Heart right ventricle (tissue), 16 donors: ENCODE results near the gene GPR33. TPM values are rescaled to one million over a fixed set of nuclear protein-coding genes. Genes with fewer than 3 reads are reported as not detected.

Source experiments
- ATAC-seq, 8 donors: fragments of 200-7000 bp; cut with Tn5 transposase; one replicate each; pipeline ENCODE4 v1.9.1; 2020; ENCODE audit warnings: mild to moderate bottlenecking in 8 of 8, moderate library complexity in 8 of 8, moderate number of reproducible peaks in 1 of 8
- DNase-seq, 2 donors: peaks; one replicate each; pipeline ENCODE4 v3.0.0-alpha.2; 2020
- H3K27ac ChIP-seq, 10 donors: fragments of 200-600 bp; sonication (generic) in 2 of 10; one replicate each; pipeline versions ENCODE4 v1.5.0 to v1.8.0; 2020 to 2022; ENCODE audit warnings: mild to moderate bottlenecking in 3 of 10
- H3K27me3 ChIP-seq, 7 donors: fragments of 200-600 bp; one replicate each; pipeline ENCODE4 v1.8.0; 2021 to 2022; ENCODE audit warnings: mild to moderate bottlenecking in 2 of 7
- H3K36me3 ChIP-seq, 9 donors: fragments of 200-600 bp; sonication (generic) in 1 of 9; one replicate each; pipeline versions ENCODE4 v1.5.0 to v1.8.0; 2020 to 2022; ENCODE audit warnings: mild to moderate bottlenecking in 2 of 9
- H3K4me1 ChIP-seq, 9 donors: fragments of 200-600 bp; sonication (generic) in 1 of 9; one replicate each; pipeline versions ENCODE4 v1.5.0 to v1.8.0; 2020 to 2022; ENCODE audit warnings: mild to moderate bottlenecking in 4 of 9
- H3K4me3 ChIP-seq, 10 donors: fragments of 200-600 bp; sonication (generic) in 2 of 10; one replicate each; pipeline versions ENCODE4 v1.5.0 to v1.8.0; 2020 to 2022; ENCODE audit warnings: mild to moderate bottlenecking in 7 of 10, moderate library complexity in 2 of 10
- H3K9me3 ChIP-seq, 11 donors: fragments of 200-600 bp in 10 of 11; sonication (generic) in 2 of 11; one replicate each; pipeline versions ENCODE4 v1.5.0 to v1.8.0; 2013 to 2022; ENCODE audit warnings: mild to moderate bottlenecking in 2 of 11, control low read depth in 1 of 11, moderate library complexity in 1 of 11
- WGBS, 2 donors: extraction: QIAGEN DNeasy Blood & Tissue Kit; methylation state at CpG; one replicate each; pipeline ENCODE4 v1.1.7; 2013; ENCODE audit warnings: inconsistent platforms in 1 of 2; 5-methylcytosine and 5-hydroxymethylcytosine counted together
- intact Hi-C, 10 donors: fragments of 100-400 bp; cut with DNase I; formaldehyde crosslinking; loops; one replicate each; pipeline versions ENCODE4 v1.11.1 to v1.14.2; 2022
- polyA plus RNA-seq, 2 donors: library from polyadenylated mRNA; stranded (reverse); fragments of 200-250 nt; gene quantifications; one replicate each; pipeline ENCODE4 v1.2.3, GENCODE V29; 2013
- total RNA-seq, 10 donors: library from RNA; stranded (reverse); fragmentation: NEBNext Ultra II Directional in 3 of 10; extraction: Animal tissue kit (Norgen Biotek cat#: 25700) in 3 of 10; gene quantifications; one replicate each; pipeline versions ENCODE4 v1.2.1 to v1.2.4, GENCODE V29; 2021 to 2023
- TF ChIP-seq, protein P1 (sequence below), 9 donors: fragments of 200-600 bp; sonication (generic) in 2 of 9; IDR thresholded peaks; one replicate each; pipeline versions ENCODE4 v1.5.0 to v1.8.0; 2021 to 2022; ENCODE audit warnings: antibody characterized with exemption in 9 of 9, mild to moderate bottlenecking in 5 of 9, moderate library complexity in 1 of 9
- donor health status: Arrhythmogenic right ventricular cardiomyopathy.
- donor health status: ischemic (EF 13 %, LVEDD 7.1; RV severe dilation, severe dysfunction).
- donor health status: healthy with polysubstance abuse.
- donor health status: DM: no; HTN: yes; CAD: no.
- donor health status: DM: no; HTN: no; CAD: no.
- donor health status: ischemic (EF 25% LVEDD 6.9; RV normal size, moderate dysfunction).
- donor health status: ischemic (EF 25% LVEDD 5.7; RV mildly dilated, moderate dysfunction).
- donor health status: healthy.
- donor health status: DM: yes; HTN: yes; CAD: no.
- donor health status: Ischemic cardiomyopathy.
- donor health status: ischemic (EF 35%, LVEDD 5.7; RV mildly dilated, moderate dysfunction).
- donor health status: nonischemic (EF 11% LVEDD 7.7; RV severe dilation, severe dysfunction).
- donor health status: DM: yes; HTN: yes; CAD: no.
- donor health status: PGD.
- donor health status: ischemic (EF 29% LVEDD 5.4; RV normal size, mild dysfunction).
- donor health status: nonischemic (EF 23%, LVEDD 6.1; RV moderate dilation, normal function).

Gene GPR33
- total and polyA plus RNA-seq, 12 donors = not detected

DNA sequence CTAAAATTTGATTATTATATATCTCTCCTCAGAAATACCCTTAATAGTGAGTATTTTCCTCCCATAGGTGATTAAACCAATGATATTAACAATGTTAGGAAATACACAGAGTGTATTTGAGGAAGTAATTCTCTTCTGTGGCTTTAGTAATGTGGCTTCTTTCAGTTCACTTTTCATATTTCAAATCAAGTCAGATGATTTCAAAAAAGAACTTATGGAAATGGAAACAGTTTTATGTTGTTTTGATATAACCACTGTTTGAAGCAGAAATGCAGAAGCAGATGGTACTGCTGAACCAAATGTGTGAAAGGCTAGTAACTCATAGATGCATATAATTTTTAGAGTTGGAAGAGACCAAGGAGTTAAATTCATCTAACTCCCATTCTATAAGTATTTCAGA lies 1.9 kb upstream of the GPR33 start:
- Histone ChIP-seq H3K36me3 (no peaks in the 10 kb centered on the region), H3K4me1 (peaks cover 0 to 23% (median 0%) of the 10 kb centered on the region in 9 donors), H3K27ac (no peak overlapping the region), H3K4me3 (no peak overlapping the region), H3K27me3 (no peaks in the 10 kb centered on the region), H3K9me3 (peaks cover 0 to 3% (median 0%) of the 10 kb centered on the region in 11 donors)
- ATAC-seq = no peak
- intact Hi-C loops = no loop called here
- no peak for DNase-seq
- TF ChIP-seq, protein P1, sequence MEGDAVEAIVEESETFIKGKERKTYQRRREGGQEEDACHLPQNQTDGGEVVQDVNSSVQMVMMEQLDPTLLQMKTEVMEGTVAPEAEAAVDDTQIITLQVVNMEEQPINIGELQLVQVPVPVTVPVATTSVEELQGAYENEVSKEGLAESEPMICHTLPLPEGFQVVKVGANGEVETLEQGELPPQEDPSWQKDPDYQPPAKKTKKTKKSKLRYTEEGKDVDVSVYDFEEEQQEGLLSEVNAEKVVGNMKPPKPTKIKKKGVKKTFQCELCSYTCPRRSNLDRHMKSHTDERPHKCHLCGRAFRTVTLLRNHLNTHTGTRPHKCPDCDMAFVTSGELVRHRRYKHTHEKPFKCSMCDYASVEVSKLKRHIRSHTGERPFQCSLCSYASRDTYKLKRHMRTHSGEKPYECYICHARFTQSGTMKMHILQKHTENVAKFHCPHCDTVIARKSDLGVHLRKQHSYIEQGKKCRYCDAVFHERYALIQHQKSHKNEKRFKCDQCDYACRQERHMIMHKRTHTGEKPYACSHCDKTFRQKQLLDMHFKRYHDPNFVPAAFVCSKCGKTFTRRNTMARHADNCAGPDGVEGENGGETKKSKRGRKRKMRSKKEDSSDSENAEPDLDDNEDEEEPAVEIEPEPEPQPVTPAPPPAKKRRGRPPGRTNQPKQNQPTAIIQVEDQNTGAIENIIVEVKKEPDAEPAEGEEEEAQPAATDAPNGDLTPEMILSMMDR (IDR thresholded peaks at IDR 0.05) = no peak

GRCh38 chr14:31486764-31487163 lies 1.1 kb downstream of the GPR33 start:
- DNase-seq (no peak), ATAC-seq (no peak)
- Histone ChIP-seq H3K27ac (no peak overlapping the region), H3K9me3 (no peaks in the 10 kb centered on the region), H3K4me1 (peaks cover 0 to 23% (median 0%) of the 10 kb centered on the region in 9 donors), H3K4me3 (no peak overlapping the region), H3K36me3 (no peaks in the 10 kb centered on the region), H3K27me3 (no peaks in the 10 kb centered on the region)
- 92 to 93% methylated on average over 2 of the region's 2 CpGs for WGBS, 2 donors
- TF ChIP-seq, protein P1 (IDR thresholded peaks at IDR 0.05) = no peak
- intact Hi-C loops = no loop called here

DNA sequence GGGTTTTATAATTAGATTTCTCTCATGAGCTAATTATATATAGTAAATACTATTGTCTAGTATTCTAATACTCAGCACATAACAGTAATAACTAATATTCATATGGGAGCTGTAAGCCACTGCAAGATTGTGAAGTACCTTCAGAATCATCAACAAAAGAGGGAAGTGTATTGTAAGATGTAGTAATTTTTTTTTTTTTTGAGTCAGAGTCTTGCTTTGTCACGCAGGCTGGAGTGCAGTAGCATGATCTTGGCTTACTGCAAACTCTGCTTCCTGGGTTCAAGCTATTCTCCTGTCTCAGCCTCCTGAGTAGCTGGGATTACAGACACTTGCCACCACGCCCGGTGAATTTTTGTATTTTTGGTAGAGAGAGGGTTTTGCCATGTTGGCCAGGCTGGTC lies 3.1 kb downstream of the GPR33 start:
- Histone ChIP-seq H3K9me3 (no peaks in the 10 kb centered on the region), H3K36me3 (no peaks in the 10 kb centered on the region), H3K27ac (no peak overlapping the region), H3K4me3 (no peak overlapping the region), H3K27me3 (no peaks in the 10 kb centered on the region), H3K4me1 (peaks cover 0 to 14% (median 0%) of the 10 kb centered on the region in 9 donors)
- TF ChIP-seq, protein P1 (IDR thresholded peaks at IDR 0.05) = no peak
- 88 to 91% methylated on average over 3 of the region's 3 CpGs for WGBS, 2 donors
- ATAC-seq (no peak), DNase-seq (no peak)
- intact Hi-C loops = no loop called here

GRCh38 chr14:31480156-31480555 lies 7.7 kb downstream of the GPR33 start:
- TF ChIP-seq, protein P1 (IDR thresholded peaks at IDR 0.05) = no peak
- Histone ChIP-seq H3K4me1 (peaks cover 0 to 11% (median 10%) of the 10 kb centered on the region in 9 donors), H3K36me3 (no peaks in the 10 kb centered on the region), H3K4me3 (no peak overlapping the region), H3K27ac (no peak overlapping the region), H3K9me3 (no peaks in the 10 kb centered on the region), H3K27me3 (no peaks in the 10 kb centered on the region)
- no peak for DNase-seq
- ATAC-seq = no peak
- 84 to 91% methylated on average over 4 of the region's 4 CpGs for WGBS, 2 donors
- intact Hi-C loops = no loop called here
